ENCODE measurements around the gene USP35. TPM values are rescaled to one million over a fixed set of nuclear protein-coding genes. Genes with fewer than 3 reads are reported as not detected.
A peak's percentile ranks its signal among the peaks of the same experiment; 100 is the strongest.

The USP35 gene
- total RNA-seq (2014; rRNA removed; shearing (Covaris generic)) = 5.4 and 5.6 TPM in 2 replicates
- 5.6 and 6.2 TPM in 2 replicates for polyA plus RNA-seq (2015; cell fraction: cytosol; rRNA removed)
- polyA plus RNA-seq (2015; cell fraction: nucleus; rRNA removed) = 47.0 and 64.9 TPM in 2 replicates

- in situ Hi-C loops (cut with HindIII; ENCODE audit: low pct_unique_long_range_greater_than_20kb, low sequenced_read_pairs) = no loop called here
- peak; percentile 96 for DNase-seq (ENCODE audit: low read depth, low spot score)
Measured at GRCh38 chr11:78188286-78189173, at the start of gene USP35, which contains the start of gene KCTD21. Gene USP35, plus strand, starts transcription at chr11:78188919. Its CDS starts 7,327 bp downstream, at chr11:78196246. Gene KCTD21, minus strand, starts transcription at chr11:78188626. Its CDS starts 14,072 bp downstream, at chr11:78174554.

GRCh38 chr11:78139422-78140391, 49.0 kb upstream of the USP35 start, which contains the start of gene ALG8:
Gene ALG8, minus strand, starts transcription at chr11:78139626. Its CDS starts 38 bp downstream, at chr11:78139588.
- DNase-seq (ENCODE audit: low read depth, low spot score) = peak; percentile 92
- in situ Hi-C loops (cut with HindIII; ENCODE audit: low pct_unique_long_range_greater_than_20kb, low sequenced_read_pairs) = no loop called here

- in situ Hi-C loops (cut with HindIII; ENCODE audit: low pct_unique_long_range_greater_than_20kb, low sequenced_read_pairs) = no loop called here
- no peak for DNase-seq (ENCODE audit: low read depth, low spot score)
Measured at GRCh38 chr11:78140392-78141077, 48.2 kb upstream of the USP35 start.

GRCh38 chr11:78145511-78146025, 43.2 kb upstream of the USP35 start:
- DNase-seq (ENCODE audit: low read depth, low spot score) = peak; percentile 95
- in situ Hi-C loops (cut with HindIII; ENCODE audit: low pct_unique_long_range_greater_than_20kb, low sequenced_read_pairs) = no loop called here

- in situ Hi-C loops (cut with HindIII; ENCODE audit: low pct_unique_long_range_greater_than_20kb, low sequenced_read_pairs) = no loop called here
- no peak for DNase-seq (ENCODE audit: low read depth, low spot score)
Measured at GRCh38 chr11:78147807-78148206, 40.9 kb upstream of the USP35 start.

GRCh38 chr11:78149646-78150045, 39.1 kb upstream of the USP35 start:
- DNase-seq (ENCODE audit: low read depth, low spot score) = peak; percentile 53
- in situ Hi-C loops (cut with HindIII; ENCODE audit: low pct_unique_long_range_greater_than_20kb, low sequenced_read_pairs) = no loop called here

- no peak for DNase-seq (ENCODE audit: low read depth, low spot score)
- in situ Hi-C loops (cut with HindIII; ENCODE audit: low pct_unique_long_range_greater_than_20kb, low sequenced_read_pairs) = no loop called here
Measured at GRCh38 chr11:78150346-78150745, 38.4 kb upstream of the USP35 start.

- no peak for DNase-seq (ENCODE audit: low read depth, low spot score)
- in situ Hi-C loops (cut with HindIII; ENCODE audit: low pct_unique_long_range_greater_than_20kb, low sequenced_read_pairs) = no loop called here
Measured at GRCh38 chr11:78150754-78151153, 38.0 kb upstream of the USP35 start.

GRCh38 chr11:78151804-78152203, 36.9 kb upstream of the USP35 start:
- DNase-seq (ENCODE audit: low read depth, low spot score) = no peak
- in situ Hi-C loops (cut with HindIII; ENCODE audit: low pct_unique_long_range_greater_than_20kb, low sequenced_read_pairs) = no loop called here

- in situ Hi-C loops (cut with HindIII; ENCODE audit: low pct_unique_long_range_greater_than_20kb, low sequenced_read_pairs) = no loop called here
- DNase-seq (ENCODE audit: low read depth, low spot score) = no peak
Measured at GRCh38 chr11:78156127-78156844, 32.4 kb upstream of the USP35 start.

- in situ Hi-C loops (cut with HindIII; ENCODE audit: low pct_unique_long_range_greater_than_20kb, low sequenced_read_pairs) = no loop called here
- DNase-seq (ENCODE audit: low read depth, low spot score) = no peak
Measured at GRCh38 chr11:78158987-78159652, 29.6 kb upstream of the USP35 start.

- no peak for DNase-seq (ENCODE audit: low read depth, low spot score)
- in situ Hi-C loops (cut with HindIII; ENCODE audit: low pct_unique_long_range_greater_than_20kb, low sequenced_read_pairs) = no loop called here
Measured at GRCh38 chr11:78160557-78160956, 28.2 kb upstream of the USP35 start.

- in situ Hi-C loops (cut with HindIII; ENCODE audit: low pct_unique_long_range_greater_than_20kb, low sequenced_read_pairs) = no loop called here
- DNase-seq (ENCODE audit: low read depth, low spot score) = no peak
Measured at GRCh38 chr11:78161346-78161745, 27.4 kb upstream of the USP35 start.

GRCh38 chr11:78161962-78162371, 26.8 kb upstream of the USP35 start:
- in situ Hi-C loops (cut with HindIII; ENCODE audit: low pct_unique_long_range_greater_than_20kb, low sequenced_read_pairs) = no loop called here
- no peak for DNase-seq (ENCODE audit: low read depth, low spot score)

- in situ Hi-C loops (cut with HindIII; ENCODE audit: low pct_unique_long_range_greater_than_20kb, low sequenced_read_pairs) = no loop called here
- no peak for DNase-seq (ENCODE audit: low read depth, low spot score)
Measured at GRCh38 chr11:78163828-78164227, 24.9 kb upstream of the USP35 start.

- DNase-seq (ENCODE audit: low read depth, low spot score) = no peak
- in situ Hi-C loops (cut with HindIII; ENCODE audit: low pct_unique_long_range_greater_than_20kb, low sequenced_read_pairs) = no loop called here
Measured at GRCh38 chr11:78164471-78164870, 24.2 kb upstream of the USP35 start.
